AG04450 (cell line): ENCODE measurements around the gene SAP30L. TPM values are rescaled to one million over a fixed set of nuclear protein-coding genes. Genes with fewer than 3 reads are reported as not detected.

ENCODE experiments used
- CTCF ChIA-PET: fragments of 300-600, 350-600 bp; formaldehyde crosslinking; extraction: SDS; loops from one replicate; lab custom pipeline; 2022; ENCODE audit warnings: antibody characterized with exemption, inconsistent platforms; lab: Charles Lee
- POLR2A ChIA-PET: fragments of 350-600 bp; formaldehyde crosslinking; extraction: SDS; loops from one replicate; lab custom pipeline; 2021; ENCODE audit warnings: antibody characterized with exemption, inconsistent platforms; lab: Yijun Ruan, JAX
- DNase-seq: peaks from one replicate; pipeline ENCODE4 v3.0.0-alpha.2; 2011; ENCODE audit warnings: low read depth, low spot score
- H3K27ac ChIP-seq: one replicate; pipeline ENCODE4 v1.5.1; 2012; ENCODE audit warnings: low read depth, low read length, control low read depth
- H3K27me3 ChIP-seq: one replicate; pipeline ENCODE4 v1.6.0; 2012; ENCODE audit warnings: low read length; ENCODE audit not compliant: control insufficient read depth, insufficient read depth
- H3K4me3 ChIP-seq: 2 replicates; pipeline ENCODE4 v1.5.1; 2011; ENCODE audit warnings: mild to moderate bottlenecking, low read depth, low read length, control low read depth
- H3K9me3 ChIP-seq: 2 replicates; pipeline ENCODE4 v1.5.1; 2012; ENCODE audit warnings: low read length; ENCODE audit not compliant: control insufficient read depth, insufficient read depth
- polyA plus RNA-seq: library from polyadenylated mRNA; depleted of rRNA; stranded (reverse); fragments of >200 nt; gene quantifications from 2 replicates; pipeline ENCODE4 v1.2.3, GENCODE V29; 2011
- TF ChIP-seq, protein P1 (sequence below): IDR thresholded peaks from 2 replicates; pipeline ENCODE4 v1.5.1; 2011; ENCODE audit warnings: low read depth, low read length, control low read depth, inconsistent platforms

The SAP30L gene
- polyA plus RNA-seq, 1 experiment: 51.9 TPM

DNA sequence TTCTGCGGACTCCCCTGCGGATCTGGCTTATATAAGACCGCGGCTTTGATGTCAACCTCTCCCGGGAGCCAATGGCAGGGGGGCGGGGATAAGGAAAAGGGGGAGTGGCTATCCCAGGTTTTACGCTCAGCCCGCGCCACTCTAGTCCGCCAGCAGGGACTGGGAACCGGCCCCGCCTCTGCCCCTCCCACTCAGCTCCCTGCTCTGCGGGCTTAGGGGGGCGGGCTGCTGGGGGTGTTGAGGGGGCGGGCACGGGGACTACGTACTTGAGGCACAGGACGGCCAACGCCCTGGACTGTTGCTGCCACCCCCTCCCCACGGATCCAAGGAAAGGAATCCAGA is 32.4 kb downstream of the SAP30L start, which contains the start of gene HAND1:
Gene HAND1 (minus strand): TSS at position 4 of the 342 bp plus-strand sequence. CDS start 219 bp downstream, outside the sequence.
- ChIA-PET POLR2A (interaction anchor here (0.6 kb wide), 1 partner anchor 41 kb away, joined by 3 read pairs; no protein-coding TSS in a partner anchor), CTCF (no interaction called here)
- TF ChIP-seq, protein P1, sequence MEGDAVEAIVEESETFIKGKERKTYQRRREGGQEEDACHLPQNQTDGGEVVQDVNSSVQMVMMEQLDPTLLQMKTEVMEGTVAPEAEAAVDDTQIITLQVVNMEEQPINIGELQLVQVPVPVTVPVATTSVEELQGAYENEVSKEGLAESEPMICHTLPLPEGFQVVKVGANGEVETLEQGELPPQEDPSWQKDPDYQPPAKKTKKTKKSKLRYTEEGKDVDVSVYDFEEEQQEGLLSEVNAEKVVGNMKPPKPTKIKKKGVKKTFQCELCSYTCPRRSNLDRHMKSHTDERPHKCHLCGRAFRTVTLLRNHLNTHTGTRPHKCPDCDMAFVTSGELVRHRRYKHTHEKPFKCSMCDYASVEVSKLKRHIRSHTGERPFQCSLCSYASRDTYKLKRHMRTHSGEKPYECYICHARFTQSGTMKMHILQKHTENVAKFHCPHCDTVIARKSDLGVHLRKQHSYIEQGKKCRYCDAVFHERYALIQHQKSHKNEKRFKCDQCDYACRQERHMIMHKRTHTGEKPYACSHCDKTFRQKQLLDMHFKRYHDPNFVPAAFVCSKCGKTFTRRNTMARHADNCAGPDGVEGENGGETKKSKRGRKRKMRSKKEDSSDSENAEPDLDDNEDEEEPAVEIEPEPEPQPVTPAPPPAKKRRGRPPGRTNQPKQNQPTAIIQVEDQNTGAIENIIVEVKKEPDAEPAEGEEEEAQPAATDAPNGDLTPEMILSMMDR: no peak
- DNase-seq: no peak
- no peak within 1 kb of the TSS for H3K4me3 ChIP-seq
- H3K27me3 ChIP-seq: peaks cover 99% of the 10 kb centered on the region
- H3K27ac ChIP-seq: no peak within 1 kb of the TSS
- H3K9me3 ChIP-seq: peaks cover 7% of the 10 kb centered on the region; the same call in 1 of the 2 replicates

DNA sequence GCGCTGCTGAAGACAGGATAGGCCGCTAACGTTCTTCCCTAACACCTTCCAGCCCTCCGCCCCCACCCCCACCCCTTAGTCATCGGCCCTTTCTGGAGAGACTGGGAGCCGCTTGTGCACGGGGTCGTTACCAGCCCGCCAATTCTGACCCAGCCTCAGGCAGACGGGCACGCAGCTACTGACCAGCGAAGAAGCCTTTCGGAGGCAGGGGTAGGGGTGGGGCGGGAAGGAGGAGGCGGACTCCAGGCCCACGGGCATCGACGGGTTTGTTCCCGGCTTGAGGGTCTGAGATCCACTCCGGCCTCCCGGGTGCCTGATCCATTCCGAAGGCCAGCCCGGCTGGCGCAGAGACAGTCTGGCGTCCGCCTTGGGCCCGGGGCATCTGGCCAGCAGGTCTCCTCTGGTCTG is 33.0 kb downstream of the SAP30L start:
- no peak for DNase-seq
- Histone ChIP-seq H3K27me3 (peaks cover 99% of the 10 kb centered on the region), H3K4me3 (no peak overlapping the region), H3K27ac (no peak overlapping the region), H3K9me3 (peaks cover 5% of the 10 kb centered on the region; the same call in 1 of the 2 replicates)
- POLR2A ChIA-PET: interaction anchor here (0.6 kb wide), 2 partner anchors 32 to 42 kb away, joined by 3 read pairs; no protein-coding TSS in a partner anchor
- CTCF ChIA-PET: interaction anchor here (0.7 to 0.9 kb wide), 2 partner anchors 11 to 12 kb away, joined by 3 read pairs; no protein-coding TSS in a partner anchor
- TF ChIP-seq, protein P1: no peak

DNA sequence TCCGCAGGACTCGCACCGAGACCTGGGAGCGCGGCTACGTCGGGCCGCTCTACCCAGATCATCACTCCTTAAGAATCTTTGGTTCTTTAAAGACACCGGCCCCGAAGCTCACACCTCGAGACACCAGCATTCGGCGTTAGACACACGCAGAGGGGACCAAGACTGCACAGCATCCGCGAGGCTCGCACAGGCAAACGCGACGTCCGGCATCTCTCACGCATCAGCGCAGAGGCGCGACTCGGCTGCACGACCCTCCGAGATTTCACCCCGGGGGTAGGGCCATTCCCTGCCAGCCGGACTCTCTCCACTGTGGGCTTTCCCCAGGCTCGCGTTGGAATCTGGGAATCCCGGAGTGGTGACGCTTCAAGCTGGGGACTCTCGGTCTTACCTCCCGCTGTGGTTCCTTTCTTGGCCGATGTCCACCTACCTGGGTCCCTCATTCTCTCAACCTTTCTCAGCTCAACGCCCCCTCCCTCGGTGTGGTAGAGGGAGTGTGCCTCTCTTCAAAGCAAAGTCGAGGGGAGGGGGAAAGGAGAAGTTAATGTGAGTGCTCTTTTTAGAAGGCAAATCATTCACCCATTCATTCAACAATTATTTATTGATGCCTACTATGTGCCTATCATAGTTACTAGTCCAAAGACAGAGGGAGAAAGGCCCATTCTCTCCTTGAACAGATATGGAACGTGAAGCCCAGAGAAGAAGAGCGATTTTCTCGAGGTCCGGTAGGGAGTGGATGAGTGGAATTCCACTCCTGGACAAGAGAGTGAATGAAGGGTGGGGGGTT is 33.6 kb downstream of the SAP30L start:
- Histone ChIP-seq H3K27me3 (peaks cover 99% of the 10 kb centered on the region), H3K27ac (no peak overlapping the region), H3K4me3 (no peak overlapping the region), H3K9me3 (peaks cover 4% of the 10 kb centered on the region; the same call in 1 of the 2 replicates)
- TF ChIP-seq, protein P1: no peak
- ChIA-PET CTCF (interaction anchor here (0.7 to 0.9 kb wide), 2 partner anchors 11 to 13 kb away, joined by 3 read pairs; no protein-coding TSS in a partner anchor), POLR2A (interaction anchor here (0.6 kb wide), 1 partner anchor 33 kb away, joined by 3 read pairs; no protein-coding TSS in a partner anchor)
- DNase-seq: no peak

DNA sequence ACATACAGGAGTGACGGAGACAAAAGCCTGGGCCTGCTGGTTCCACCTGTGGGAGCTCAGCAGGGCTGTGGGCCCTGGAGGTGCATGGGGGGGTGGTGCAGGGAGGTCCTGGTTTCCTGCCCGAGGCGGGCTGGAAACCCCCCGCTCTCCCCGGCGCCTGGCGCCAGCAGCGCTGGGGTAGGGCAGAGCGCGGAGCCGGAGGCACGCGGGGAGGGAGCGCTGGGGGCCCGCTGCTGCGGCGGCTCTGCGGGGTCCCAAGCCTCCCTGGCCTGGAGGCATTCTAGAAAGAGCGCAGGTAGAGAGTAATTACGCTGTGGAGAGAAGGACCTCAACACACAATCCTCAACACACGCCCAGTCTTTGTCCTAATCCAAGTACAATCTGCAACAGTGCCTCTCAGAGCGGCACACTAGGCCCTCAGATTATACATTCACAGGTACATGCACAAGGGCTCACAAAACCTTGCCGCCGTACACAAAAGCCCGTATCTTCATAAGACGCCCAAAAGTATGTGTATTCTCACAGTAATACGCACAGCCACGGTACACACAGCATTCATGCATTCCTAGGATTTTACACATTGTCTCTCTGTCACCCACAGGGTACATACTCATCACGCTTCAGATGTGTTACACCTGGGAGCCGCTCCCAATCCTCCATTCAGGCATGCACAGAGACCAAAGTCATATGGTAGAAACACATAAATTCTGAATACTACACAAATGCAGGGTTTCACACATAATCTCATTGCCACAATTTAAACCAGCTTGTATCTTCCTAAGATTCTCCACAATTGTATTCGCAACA is 34.4 kb downstream of the SAP30L start:
- H3K27me3 ChIP-seq: peaks cover 99% of the 10 kb centered on the region
- peaks cover 6% of the 10 kb centered on the region for H3K9me3 ChIP-seq
- ChIA-PET CTCF (no interaction called here), POLR2A (no interaction called here)
- no peak overlapping the region for H3K4me3 ChIP-seq
- TF ChIP-seq, protein P1: no peak
- no peak overlapping the region for H3K27ac ChIP-seq
- no peak for DNase-seq
